ENCODE measurements around the gene AARSD1.

The AARSD1 gene

GRCh38 chr17:42967925-42968324, 3.7 kb upstream of the AARSD1 start:
- TF ChIP-seq CTCF (conservative IDR thresholded peaks at IDR 0.05; ENCODE audit: low read depth): no peak
- no peak overlapping the region for H3K27ac ChIP-seq
- CTCF ChIA-PET: no interaction called here
- POLR2A ChIA-PET (ENCODE audit: low non-redundant PET): no interaction called here
- DNase-seq (ENCODE audit: low spot score): no peak

GRCh38 chr17:42953669-42954068, 10.6 kb downstream of the AARSD1 start:
- H3K27ac ChIP-seq: no peak overlapping the region
- DNase-seq (ENCODE audit: low spot score): no peak
- ChIA-PET POLR2A (ENCODE audit: low non-redundant PET) (no interaction called here), CTCF (no interaction called here)
- no peak for TF ChIP-seq CTCF (conservative IDR thresholded peaks at IDR 0.05; ENCODE audit: low read depth)

- no peak overlapping the region for H3K27ac ChIP-seq
- ChIA-PET POLR2A (ENCODE audit: low non-redundant PET) (no interaction called here), CTCF (no interaction called here)
- TF ChIP-seq CTCF (conservative IDR thresholded peaks at IDR 0.05; ENCODE audit: low read depth): no peak
- DNase-seq (ENCODE audit: low spot score): no peak
Measured at GRCh38 chr17:42950044-42950783, 14.0 kb downstream of the AARSD1 start.

- ChIA-PET CTCF (no interaction called here), POLR2A (ENCODE audit: low non-redundant PET) (interaction anchor here (0.6 kb wide), 1 partner anchor 207 kb away, joined by 3 read pairs; no protein-coding TSS in a partner anchor)
- no peak for DNase-seq (ENCODE audit: low spot score)
- no peak for TF ChIP-seq CTCF (conservative IDR thresholded peaks at IDR 0.05; ENCODE audit: low read depth)
- no peak overlapping the region for H3K27ac ChIP-seq
Measured at GRCh38 chr17:42946812-42947211, 17.4 kb downstream of the AARSD1 start.

- TF ChIP-seq CTCF (conservative IDR thresholded peaks at IDR 0.05; ENCODE audit: low read depth): no peak
- H3K27ac ChIP-seq: no peak overlapping the region
- DNase-seq (ENCODE audit: low spot score): no peak
- POLR2A ChIA-PET (ENCODE audit: low non-redundant PET): no interaction called here
- CTCF ChIA-PET: no interaction called here
Measured at GRCh38 chr17:42944211-42944610, 20.0 kb downstream of the AARSD1 start.

GRCh38 chr17:42937712-42938596, 26.3 kb downstream of the AARSD1 start:
- POLR2A ChIA-PET (ENCODE audit: low non-redundant PET): interaction anchor here (0.6 kb wide), 2 partner anchors 216 to 834 kb away, joined by 3 read pairs; no protein-coding TSS in a partner anchor
- no peak overlapping the region for H3K27ac ChIP-seq
- TF ChIP-seq CTCF (conservative IDR thresholded peaks at IDR 0.05; ENCODE audit: low read depth): peak; percentile 69
- CTCF ChIA-PET: interaction anchor here (0.6 to 3.3 kb wide), 8 partner anchors 32 to 451 kb away, joined by 3 to 12 read pairs (median 3); partner anchors contain the start of genes AOC2 and BECN1
- DNase-seq (ENCODE audit: low spot score): peak; percentile 57

Measured in RWPE1 (cell line).